HL-60/S4 (cell line): ENCODE results near the gene ITGB3.

Experiments used
- in situ Hi-C: fragments of 300-500 bp; cut with MboI; formaldehyde crosslinking; loops from 2 replicates; pipeline ENCODE4 v1.14.3; 2022; ENCODE audit warnings: low sequenced_read_pairs

ITGB3 gene

DNA sequence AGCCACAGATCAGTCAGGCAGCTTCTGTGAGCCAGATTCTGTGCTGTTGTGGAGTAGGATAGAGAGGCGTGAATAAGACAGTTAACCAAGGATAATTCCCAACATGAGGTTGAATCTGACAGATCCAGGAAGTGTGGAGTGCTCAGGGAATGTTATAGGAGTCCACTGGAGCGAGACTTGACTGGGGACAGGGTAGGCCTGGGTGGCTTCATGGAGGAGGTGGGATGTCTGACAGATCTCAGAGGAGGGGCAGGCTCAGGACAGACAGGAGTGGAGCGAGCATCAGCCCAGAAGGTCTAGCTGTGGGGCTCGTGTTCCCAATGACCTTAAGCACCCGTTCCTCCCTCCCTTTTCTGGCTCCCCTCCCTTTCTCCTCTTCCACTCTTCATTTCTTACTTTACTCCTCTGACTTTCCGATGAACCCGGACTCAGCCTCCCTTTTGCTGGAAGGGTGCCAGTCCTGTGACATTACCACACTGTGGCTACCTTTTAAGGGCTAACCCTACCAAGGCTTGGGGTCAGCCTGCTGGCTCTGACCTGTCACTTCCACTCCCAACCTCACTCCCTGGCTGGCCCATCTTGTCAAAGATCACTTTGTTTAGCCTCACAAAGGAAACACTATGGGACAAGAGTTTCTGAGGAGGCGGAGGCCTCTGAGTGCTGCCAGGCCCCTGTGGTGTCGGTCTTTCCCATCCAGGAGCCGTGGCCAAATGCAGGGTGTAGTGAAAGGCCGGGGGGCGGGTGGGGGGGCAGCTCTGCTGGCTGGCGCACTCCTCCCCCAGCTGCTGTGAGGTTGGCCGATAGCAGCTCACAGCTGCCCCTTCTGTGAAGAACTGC is 41.6 kb downstream of the ITGB3 start:
- in situ Hi-C loops, result no loop called here

DNA sequence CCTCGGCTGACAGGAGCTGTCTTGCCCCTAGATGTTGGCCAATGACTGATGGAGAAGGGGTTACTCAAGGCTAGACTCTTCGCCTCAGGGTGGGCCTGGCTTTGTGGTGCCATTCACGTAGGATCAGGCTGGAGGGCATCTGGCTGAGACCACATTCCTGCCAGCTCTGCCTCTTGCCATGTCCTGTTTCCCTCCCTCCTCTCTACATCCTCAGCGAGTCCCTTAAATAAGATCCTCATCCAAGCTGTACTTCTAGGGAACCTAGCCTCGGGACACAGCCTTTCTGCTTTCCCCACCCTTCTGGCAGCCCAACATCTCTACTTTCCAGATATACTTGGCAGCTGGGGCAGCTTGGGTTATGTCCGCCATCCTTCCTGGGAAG is 42.2 kb downstream of the ITGB3 start:
- in situ Hi-C loops, result no loop called here

DNA sequence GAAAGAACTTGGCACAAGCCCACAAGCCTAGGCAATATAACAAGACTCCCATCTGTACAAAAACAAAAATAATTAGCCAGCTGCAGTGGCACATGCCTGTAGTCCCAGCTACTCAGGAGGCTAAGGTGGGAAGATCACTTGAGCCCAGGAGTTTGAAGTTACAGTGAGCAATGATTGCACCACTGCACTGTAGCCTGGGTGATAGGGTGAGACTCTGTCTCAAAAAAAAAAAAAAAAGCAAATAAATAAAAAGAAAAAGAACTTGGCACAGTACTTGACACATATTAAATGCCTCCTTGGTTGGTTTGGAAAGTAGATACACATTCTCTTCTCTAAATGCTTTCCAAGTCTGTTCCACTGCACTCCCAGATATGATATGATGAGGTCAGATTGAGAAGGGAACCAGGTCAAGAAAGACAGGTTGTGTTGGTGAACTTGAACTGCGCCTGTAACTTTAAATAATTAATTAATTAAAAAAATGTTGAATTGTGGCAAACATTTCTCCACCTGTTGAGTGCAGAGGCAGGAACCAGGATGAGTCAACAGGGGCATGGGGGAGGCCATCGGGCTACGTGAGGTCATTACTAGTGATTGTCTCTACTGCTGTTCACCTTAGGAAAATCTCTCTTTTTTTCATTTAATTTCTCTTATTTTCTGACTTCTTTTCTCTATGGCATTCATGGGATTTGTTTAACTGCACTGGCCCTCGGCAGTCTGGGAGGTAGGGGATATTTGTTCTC is 44.2 kb downstream of the ITGB3 start:
- in situ Hi-C loops, result no loop called here

DNA sequence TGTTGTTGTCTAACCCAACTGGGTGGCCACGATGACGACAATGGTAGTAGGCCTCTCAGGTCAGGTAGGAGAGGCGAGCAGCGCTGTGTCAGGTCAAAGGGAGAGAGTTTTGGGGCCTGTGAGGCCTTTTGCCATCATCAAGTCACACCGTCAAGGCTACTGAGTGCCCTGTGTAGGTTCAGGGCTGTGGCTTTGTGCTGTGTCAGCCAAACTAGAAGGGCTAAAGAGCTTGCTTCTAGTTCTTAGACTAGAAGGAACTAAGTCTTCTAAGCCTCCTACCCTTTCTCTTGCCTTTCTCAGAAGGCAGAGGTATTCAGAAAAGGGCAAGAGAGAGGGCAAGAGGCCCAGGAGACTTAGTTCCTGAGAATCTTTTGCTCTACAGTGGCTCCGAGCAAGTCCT is 45.1 kb downstream of the ITGB3 start:
- in situ Hi-C loops, result no loop called here

DNA sequence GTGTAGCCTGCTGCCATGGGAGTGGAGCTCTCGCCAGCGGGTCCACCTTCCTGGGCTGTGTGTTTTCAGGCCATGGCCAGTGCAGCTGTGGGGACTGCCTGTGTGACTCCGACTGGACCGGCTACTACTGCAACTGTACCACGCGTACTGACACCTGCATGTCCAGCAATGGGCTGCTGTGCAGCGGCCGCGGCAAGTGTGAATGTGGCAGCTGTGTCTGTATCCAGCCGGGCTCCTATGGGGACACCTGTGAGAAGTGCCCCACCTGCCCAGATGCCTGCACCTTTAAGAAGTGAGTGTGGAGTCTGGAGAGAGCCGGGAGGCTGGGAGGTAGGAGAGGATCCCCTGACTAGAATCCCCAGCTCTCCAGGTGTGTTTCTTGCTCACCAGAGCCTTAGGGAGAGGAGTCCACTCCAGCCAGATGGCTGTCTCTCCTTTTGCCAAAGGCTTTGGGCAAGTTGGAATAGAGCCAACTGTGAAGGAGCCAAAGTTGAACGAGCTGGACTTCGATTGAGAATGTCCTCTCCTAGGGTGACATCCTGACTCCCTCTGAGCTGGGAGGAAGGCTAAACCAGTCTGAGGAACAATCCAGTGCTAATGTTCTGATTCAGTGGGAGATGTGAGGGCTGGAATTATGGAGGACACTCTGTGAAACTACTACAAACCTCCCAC is 45.7 kb downstream of the ITGB3 start:
- in situ Hi-C loops, result no loop called here

DNA sequence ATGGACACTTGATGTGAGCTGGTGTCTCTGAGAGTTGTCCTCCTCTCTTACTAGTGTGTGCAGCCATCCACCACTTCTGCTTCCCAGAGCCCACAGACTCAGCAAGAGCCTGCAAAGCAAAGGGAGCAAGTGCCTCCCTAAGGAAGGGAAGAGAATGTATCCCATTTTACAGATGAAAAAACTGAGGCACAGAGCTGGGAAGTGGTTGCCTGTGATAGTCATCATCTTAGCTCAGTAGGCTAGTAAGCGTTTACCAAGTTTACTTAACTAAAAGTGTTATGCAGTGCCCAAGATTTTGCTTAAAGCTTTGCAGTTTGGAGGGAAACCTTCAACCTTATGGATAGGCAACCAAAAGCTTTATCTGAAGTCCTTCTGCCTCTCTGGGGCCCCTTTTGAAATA is 47.1 kb downstream of the ITGB3 start:
- in situ Hi-C loops, result loop anchor here (5.0 kb wide), 1 partner anchor 73 kb away; no protein-coding TSS in a partner anchor

DNA sequence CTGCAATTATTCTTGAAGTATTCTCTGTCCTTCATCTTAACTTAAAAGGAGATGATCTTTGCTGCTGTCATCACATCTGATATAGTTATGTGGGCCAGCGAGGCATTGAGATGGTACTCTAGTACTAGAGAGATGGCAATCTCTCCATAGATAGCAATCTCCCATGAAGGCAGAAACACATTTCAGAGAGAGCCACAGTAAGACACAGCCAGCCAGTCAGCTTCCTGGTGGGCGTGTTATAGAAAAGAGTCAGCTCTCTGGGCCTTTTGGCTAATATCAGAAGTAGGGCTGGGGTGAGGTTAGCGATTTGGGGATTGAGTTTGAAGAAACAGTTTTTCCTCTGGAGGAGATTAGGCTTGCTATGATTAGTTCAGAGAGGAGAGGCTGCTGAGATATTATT is 47.5 kb downstream of the ITGB3 start:
- in situ Hi-C loops, result loop anchor here (5.0 kb wide), 1 partner anchor 74 kb away; no protein-coding TSS in a partner anchor

DNA sequence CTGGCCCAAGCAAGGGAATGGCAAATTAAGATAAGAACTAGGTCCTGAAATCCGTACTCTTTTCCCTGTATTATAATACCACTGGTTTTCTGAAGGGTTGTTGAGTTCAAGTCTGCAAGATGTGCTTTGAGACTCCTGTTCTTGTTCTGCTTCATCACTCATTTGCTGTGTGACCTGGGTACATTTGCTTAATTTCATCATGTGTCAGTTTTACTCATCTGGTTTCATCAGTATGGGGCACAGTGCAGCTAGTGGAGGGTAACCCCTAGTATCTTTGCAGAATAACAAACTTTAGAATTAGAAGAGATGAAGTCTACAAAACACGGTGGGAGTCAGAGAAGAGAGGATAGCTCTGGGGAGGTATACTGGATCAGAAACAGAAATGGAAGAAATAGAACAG is 48.2 kb downstream of the ITGB3 start:
- in situ Hi-C loops, result loop anchor here (5.0 kb wide), 1 partner anchor 75 kb away; no protein-coding TSS in a partner anchor

DNA sequence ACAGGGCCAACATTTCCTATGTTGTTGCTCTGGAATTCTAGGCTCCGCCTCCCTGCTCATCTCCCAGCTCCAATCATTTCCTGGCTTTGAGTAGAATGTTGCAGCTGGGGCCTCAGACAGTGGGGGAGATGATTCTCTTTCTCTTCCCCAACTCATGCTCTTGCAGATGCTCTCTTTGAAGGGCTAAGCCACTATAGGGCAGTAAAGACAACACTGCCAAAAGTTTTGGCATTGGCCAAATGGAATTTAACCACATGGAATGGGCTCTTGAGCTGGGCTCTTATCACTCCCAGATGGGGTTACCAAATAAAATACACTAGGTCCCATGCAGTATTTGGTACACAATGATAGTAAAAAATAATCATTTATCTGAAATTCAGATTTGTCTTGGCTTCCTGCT is 50.6 kb downstream of the ITGB3 start:
- in situ Hi-C loops, result loop anchor here (5.0 kb wide), 1 partner anchor 77 kb away; no protein-coding TSS in a partner anchor

DNA sequence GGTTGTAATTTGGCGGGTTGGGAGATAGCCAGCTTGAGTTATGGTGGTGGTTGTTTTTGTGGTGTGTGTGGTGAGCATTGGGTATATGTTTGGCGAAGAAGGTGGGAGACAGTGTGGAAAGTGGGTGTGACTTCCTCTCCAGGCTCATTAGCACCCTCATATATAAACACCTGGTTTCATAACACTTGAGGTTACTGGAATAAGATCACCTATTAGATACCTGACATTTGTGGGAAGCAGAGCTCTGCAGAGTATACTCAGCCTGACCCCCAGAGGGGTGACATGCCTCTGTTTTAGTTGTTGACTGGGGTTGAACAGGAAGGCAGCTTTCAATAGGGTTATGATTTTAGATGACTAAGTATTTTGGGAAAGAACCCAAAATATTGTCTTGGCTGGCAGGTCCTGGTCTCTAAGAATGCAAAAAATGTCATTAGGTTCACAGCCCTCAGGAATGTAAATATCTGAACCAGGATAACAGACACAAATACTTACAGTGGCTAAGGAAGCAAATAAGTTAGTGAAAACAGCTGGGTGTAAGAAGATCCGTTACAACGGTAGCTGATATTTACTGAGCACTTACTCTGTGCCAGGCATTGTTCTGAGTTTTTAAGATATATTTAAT is 51.8 kb downstream of the ITGB3 start:
- in situ Hi-C loops, result no loop called here

DNA sequence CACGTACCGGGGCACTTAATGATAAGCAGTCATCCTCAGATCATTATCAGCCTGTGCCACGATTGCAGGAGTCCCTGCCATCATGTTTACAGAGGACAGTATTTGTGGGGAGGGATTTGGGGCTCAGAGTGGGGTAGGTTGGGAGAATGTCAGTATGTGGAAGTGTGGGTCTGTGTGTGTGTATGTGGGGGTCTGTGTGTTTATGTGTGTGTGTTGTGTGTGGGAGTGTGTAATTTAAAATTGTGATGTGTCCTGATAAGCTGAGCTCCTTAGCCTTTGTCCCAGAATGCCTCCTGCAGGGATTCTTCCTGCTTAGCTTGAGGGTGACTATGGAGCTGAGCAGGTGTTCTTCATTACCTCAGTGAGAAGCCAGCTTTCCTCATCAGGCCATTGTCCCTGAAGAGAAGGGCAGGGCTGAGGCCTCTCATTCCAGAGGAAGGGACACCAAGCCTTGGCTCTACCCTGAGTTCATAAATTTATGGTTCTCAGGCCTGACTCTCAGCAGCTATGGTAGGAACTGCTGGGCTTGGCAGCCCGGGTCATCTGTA is 56.6 kb downstream of the ITGB3 start:
- in situ Hi-C loops, result no loop called here

DNA sequence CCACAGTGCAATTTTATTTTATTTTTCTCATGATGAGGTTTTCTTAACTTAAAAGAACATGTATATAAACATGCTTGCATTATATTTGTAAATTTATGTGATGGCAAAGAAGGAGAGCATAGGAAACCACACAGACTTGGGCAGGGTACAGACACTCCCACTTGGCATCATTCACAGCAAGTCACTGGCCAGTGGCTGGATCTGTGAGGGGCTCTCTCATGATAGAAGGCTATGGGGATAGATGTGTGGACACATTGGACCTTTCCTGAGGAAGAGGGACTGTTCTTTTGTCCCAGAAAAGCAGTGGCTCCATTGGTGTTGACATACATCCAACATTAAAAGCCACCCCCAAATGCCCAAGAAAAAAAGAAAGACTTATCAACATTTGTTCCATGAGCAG is 57.8 kb downstream of the ITGB3 start:
- in situ Hi-C loops, result no loop called here

DNA sequence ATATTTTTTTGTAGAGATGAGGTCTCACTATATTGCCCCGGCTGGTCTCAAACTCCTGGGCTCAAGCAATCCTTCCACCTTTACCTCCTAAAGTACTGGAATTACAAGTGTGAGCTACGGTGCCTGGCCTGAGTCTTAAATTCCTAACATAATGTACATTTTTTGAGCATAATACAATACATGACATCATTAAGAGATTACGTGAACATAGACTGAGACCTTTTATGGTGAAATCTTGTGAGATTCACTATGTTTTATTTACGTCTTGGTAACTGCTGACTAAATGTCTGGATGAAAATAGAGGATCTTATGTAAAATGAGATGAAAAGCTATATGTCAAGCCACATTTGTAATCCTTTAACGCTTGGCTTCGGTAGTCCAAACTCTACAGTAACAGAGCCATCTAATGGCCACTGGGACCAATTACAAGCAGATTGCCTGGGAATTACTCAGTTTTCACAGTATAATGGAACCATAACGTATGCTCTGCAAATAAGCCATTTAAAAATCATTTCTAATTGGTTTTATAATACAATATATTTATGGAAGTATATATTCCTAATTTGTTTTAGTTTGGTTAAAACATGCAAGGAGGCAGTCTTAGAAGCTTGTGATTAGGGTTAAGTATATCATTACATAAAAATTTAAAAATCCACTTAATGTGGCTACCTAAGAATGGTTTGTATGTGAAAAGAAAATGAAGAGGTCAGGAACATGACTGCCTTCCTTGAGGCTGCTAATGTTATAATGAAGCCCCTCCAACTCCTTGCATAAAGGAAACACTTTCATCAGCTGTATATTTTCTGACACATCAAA is 62.0 kb downstream of the ITGB3 start:
- in situ Hi-C loops, result no loop called here

DNA sequence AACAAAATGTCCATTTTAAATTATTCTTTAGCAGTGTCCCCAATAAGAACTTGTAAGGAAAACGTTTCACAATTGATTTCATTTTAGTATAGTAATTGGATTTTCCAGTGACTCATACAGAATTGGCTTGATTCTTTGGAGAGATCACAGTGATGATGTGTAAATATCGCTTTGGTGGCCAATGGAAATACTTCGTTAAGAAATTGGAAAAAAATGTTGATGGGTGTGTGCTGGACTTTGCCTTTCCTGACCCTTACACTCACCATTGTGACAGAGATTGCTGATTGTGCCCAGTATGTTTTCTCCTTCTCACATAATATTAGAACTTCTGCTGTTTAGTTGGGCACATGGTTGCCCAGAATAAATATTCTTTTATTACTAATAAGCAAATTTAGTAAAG is 62.7 kb downstream of the ITGB3 start:
- in situ Hi-C loops, result no loop called here

DNA sequence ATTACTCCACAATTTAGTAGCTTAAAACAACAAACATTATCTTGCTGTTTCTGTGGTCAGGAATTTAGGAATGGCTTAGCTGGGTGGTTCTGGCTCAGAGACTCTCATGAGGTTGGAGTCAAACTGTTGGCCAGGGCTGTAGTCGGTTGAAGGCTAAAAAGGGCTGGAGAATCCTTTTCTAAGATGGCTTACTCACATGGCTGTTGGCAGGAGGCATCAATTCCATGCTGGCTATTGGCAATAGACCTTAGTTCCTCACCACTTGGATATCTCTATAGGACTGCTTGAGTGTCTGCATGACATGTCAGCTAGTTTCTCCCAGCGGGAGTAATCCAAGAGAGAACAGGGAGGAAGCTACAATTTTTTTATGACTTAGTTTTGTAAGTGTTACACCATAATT is 63.5 kb downstream of the ITGB3 start:
- in situ Hi-C loops, result no loop called here

DNA sequence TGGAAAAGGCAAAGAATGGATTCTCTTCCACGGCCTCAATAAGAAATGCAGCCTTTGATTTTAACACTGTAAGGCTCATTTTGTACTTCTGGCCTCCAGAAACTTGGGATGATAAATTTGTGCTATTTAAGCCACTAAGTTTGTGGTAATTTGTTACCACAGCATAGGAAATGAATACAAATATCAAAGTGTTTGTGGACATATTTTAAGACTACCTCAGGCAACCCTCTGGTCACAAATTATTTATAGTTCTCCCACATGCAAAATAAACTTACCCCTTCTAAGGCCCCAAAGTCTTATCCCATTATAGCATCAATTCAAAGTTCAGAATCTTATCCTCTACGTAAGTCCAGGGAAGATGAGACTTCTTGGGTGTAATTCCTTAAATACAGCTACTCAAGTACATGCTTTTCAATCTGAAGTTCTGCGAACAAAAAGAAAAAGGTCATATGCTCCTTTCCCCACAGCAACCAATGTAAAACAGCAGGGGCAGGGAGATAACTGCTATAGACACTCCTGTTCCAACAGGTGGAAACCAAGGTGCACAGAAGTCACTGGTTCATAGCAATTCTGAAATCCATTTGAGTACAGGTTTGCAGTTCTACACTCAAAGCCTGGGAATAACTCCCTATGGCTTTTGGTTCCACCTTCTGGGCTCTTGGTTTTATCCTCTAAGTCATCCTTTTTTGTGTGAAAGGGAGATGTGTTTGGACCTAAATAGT is 64.7 kb downstream of the ITGB3 start:
- in situ Hi-C loops, result no loop called here

DNA sequence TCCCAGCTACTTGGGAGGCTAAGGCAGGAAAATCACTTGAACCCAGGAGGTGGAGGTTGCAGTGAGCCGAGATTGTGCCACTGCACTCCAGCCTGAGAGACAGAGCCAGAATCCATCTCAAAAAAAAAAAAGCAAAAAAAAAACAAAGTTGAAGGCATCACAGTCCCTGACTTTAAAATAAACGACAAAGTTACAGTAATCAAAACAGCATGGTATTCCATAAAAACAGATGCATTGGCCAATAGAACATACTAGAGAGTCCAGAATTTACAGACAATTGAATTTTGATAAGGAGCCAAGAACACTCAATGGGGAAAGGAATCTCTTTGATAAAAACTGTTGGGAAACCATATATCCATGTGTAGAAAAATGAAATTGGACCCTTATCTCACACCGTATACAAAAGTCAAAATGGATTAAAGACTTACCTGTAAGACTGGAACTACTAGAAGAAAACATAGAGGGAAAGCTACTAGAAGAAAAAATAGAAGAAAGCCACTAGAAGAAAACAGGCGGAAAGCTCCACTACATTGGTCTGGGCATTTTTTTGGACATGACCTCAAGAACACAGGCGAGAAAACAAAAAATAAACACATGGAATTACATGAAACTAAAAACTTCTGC is 67.4 kb downstream of the ITGB3 start:
- in situ Hi-C loops, result no loop called here

DNA sequence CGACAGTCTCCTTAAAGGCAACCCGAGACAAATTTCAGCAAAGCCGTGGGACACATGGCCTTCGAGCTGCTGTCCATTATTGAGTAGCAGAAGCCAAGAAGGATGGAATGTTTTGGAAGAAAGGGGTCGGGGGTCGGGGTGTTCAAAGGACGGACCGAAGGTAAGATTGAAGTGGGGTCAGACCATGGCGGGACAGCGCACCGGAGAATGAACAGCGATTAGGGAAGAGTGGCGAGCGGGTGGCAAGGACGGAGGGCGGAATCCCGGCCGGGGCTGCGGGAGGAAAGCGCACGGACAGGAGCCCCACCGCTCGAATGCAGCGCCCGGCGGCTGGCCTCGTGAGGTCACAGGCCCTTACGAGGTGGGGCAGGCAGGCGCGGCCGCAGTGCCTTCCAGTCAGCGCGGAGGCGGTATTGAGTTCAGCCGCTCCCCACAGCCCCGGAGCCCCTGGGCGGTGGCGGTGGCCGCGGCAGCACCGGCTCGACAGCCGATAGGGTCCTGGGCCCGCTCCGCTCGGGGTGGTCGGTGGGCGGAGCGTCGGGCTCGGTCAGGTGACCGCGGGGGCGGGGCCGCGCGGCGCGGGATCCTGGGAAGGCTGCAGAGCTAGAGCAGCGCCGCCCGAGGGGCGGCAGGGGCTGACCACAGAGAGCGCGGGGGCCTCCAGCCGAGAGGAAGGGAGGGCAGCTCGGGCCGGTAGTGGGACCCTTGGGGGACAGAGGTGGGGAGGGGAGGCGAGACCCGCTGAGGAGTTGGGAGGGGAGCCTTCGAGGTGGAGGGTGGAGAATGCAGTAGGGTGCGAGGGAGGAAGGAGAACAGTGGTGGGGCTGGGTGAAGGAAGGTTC is 70.0 kb downstream of the ITGB3 start, which contains the start of gene EFCAB13:
Gene EFCAB13 (plus strand): TSS at position 574 of the 842 bp plus-strand sequence. CDS start 4,399 bp downstream, outside the sequence.
- in situ Hi-C loops, result no loop called here
